GM19023 (cell line): Measurements from ENCODE around the gene HPS5.

Experiments
- ATAC-seq: cut with Tn5 transposase; IDR thresholded peaks from one replicate; pipeline ENCODE4 v1.9.1; 2021; ENCODE audit warnings: mild to moderate bottlenecking, moderate library complexity; ENCODE audit not compliant: unreplicated experiment

HPS5 gene

GRCh38 chr11:18319914-18320313 lies 2.0 kb downstream of the HPS5 start:
- ATAC-seq = no peak

GRCh38 chr11:18317551-18317950 lies 4.4 kb downstream of the HPS5 start:
- no peak for ATAC-seq

- ATAC-seq = no peak
These were observed 6.0 kb downstream of the HPS5 start for GRCh38 chr11:18315893-18316292.

GRCh38 chr11:18314784-18315523 lies 7.0 kb downstream of the HPS5 start:
- no peak for ATAC-seq

- ATAC-seq = no peak
These were observed 7.8 kb downstream of the HPS5 start for GRCh38 chr11:18313965-18314763.

- no peak for ATAC-seq
These were observed 9.1 kb downstream of the HPS5 start for GRCh38 chr11:18312663-18313420.

GRCh38 chr11:18312012-18312411 lies 9.9 kb downstream of the HPS5 start:
- ATAC-seq = no peak

GRCh38 chr11:18310800-18311340 lies 11.1 kb downstream of the HPS5 start:
- ATAC-seq = no peak

- no peak for ATAC-seq
These were observed 12.2 kb downstream of the HPS5 start for GRCh38 chr11:18309691-18310090.

GRCh38 chr11:18308242-18308641 lies 13.7 kb downstream of the HPS5 start:
- ATAC-seq = no peak

GRCh38 chr11:18307461-18308139 lies 14.3 kb downstream of the HPS5 start:
- ATAC-seq = no peak

GRCh38 chr11:18304745-18305144 lies 17.2 kb downstream of the HPS5 start:
- ATAC-seq = no peak

GRCh38 chr11:18299721-18300120 lies 22.2 kb downstream of the HPS5 start:
- no peak for ATAC-seq

- no peak for ATAC-seq
These were observed 26.6 kb downstream of the HPS5 start for GRCh38 chr11:18295316-18295715.

- ATAC-seq = no peak
These were observed 27.1 kb downstream of the HPS5 start for GRCh38 chr11:18294862-18295261.

- ATAC-seq = no peak
These were observed 33.0 kb downstream of the HPS5 start for GRCh38 chr11:18288911-18289310.

GRCh38 chr11:18285841-18286240 lies 36.1 kb downstream of the HPS5 start:
- ATAC-seq = no peak

GRCh38 chr11:18282626-18283025 lies 39.3 kb downstream of the HPS5 start:
- ATAC-seq = no peak

- ATAC-seq = peak; percentile 89
These were observed 41.4 kb downstream of the HPS5 start for GRCh38 chr11:18280438-18281045.

GRCh38 chr11:18277565-18278271 lies 44.2 kb downstream of the HPS5 start:
- no peak for ATAC-seq
